Natural killer cell (primary cell): ENCODE data around the gene MACF1. TPM values are rescaled to one million over a fixed set of nuclear protein-coding genes. Genes with fewer than 3 reads are reported as not detected.
A peak's percentile ranks its signal among the peaks of the same experiment; 100 is the strongest.

Experiments
- ATAC-seq, 3 donors: fragments of 150-1000 bp in 2 of 3; fragments of 200-7000 bp in 1 of 3; cut with Tn5 transposase; 1 replicate in 1 of 3; 2 replicates in 2 of 3; pipeline ENCODE4 v1.10.0; 2021; ENCODE audit warnings: mild to moderate bottlenecking in 2 of 3, moderate library complexity in 2 of 3
- DNase-seq, 2 donors: peaks; one replicate each; pipeline versions ENCODE4 v3.0.0 to v3.0.0-alpha.2; 2013 to 2021; ENCODE audit warnings: mixed read lengths in 1 of 2
- H3K27ac ChIP-seq: one replicate; pipeline ENCODE4 v1.5.1; 2013; ENCODE audit warnings: mild to moderate bottlenecking, low read length
- H3K27me3 ChIP-seq: one replicate; pipeline ENCODE4 v1.6.1; 2013; ENCODE audit warnings: low read length; ENCODE audit not compliant: control insufficient read depth, insufficient read depth
- H3K36me3 ChIP-seq: one replicate; pipeline ENCODE4 v1.6.1; 2013; ENCODE audit warnings: low read length; ENCODE audit not compliant: control insufficient read depth, insufficient read depth
- H3K4me1 ChIP-seq: one replicate; pipeline ENCODE4 v1.6.1; 2013; ENCODE audit warnings: low read length; ENCODE audit not compliant: control insufficient read depth, insufficient read depth
- H3K4me3 ChIP-seq: one replicate; pipeline ENCODE4 v1.5.1; 2013; ENCODE audit warnings: low read length
- H3K9me3 ChIP-seq: one replicate; pipeline ENCODE4 v1.6.1; 2013; ENCODE audit warnings: low read length; ENCODE audit not compliant: control insufficient read depth, insufficient read depth
- H3K27ac Mint-ChIP-seq, 2 donors: one replicate each; pipeline ENCODE4 v1.8.0; 2022; ENCODE audit warnings: mild to moderate bottlenecking in 2 of 2, mixed read lengths in 2 of 2, moderate library complexity in 1 of 2
- H3K27me3 Mint-ChIP-seq, 2 donors: one replicate each; pipeline ENCODE4 v1.8.0; 2022; ENCODE audit warnings: low read depth in 2 of 2, mixed read lengths in 2 of 2
- H3K36me3 Mint-ChIP-seq: one replicate; pipeline ENCODE4 v1.8.0; 2022; ENCODE audit warnings: mixed read lengths
- H3K4me1 Mint-ChIP-seq, 2 donors: one replicate each; pipeline ENCODE4 v1.8.0; 2022; ENCODE audit warnings: mixed read lengths in 2 of 2
- H3K4me3 Mint-ChIP-seq: one replicate; pipeline ENCODE4 v1.8.0; 2022; ENCODE audit warnings: mild to moderate bottlenecking, moderate library complexity, mixed read lengths
- H3K9me3 Mint-ChIP-seq, 2 donors: one replicate each; pipeline ENCODE4 v1.8.0; 2022; ENCODE audit warnings: mixed read lengths in 2 of 2
- CTCF ChIP-seq: fragments of 200-600 bp; IDR thresholded peaks from one replicate; pipeline ENCODE4 v1.8.0; 2022; ENCODE audit warnings: antibody characterized with exemption
- WGBS: methylation state at CpG from one replicate; pipeline ENCODE4 v1.1.7; 2013; ENCODE audit warnings: missing lambda C conversion rate; ENCODE audit not compliant: insufficient coverage; 5-methylcytosine and 5-hydroxymethylcytosine counted together
- intact Hi-C: fragments of 100-400 bp; cut with micrococcal nuclease; formaldehyde crosslinking; loops from one replicate; pipeline ENCODE4 v1.14.2; 2022
- total RNA-seq, 4 donors: library from RNA; stranded (reverse); fragments of 120-200 nt in 1 of 4; gene quantifications; one replicate each; pipeline versions ENCODE4 v1.2.3 to v1.2.4, GENCODE V29; 2013 to 2022

The MACF1 gene
- total RNA-seq, 3 donors from 2014 or later (not counting 1 experiment from before 2014, with no cell fraction given), result 752 to 811 (median 752) TPM

- intact Hi-C loops, result no loop called here
- H3K36me3 Mint-ChIP-seq, result no peaks in the 10 kb centered on the region
- peaks cover 3% of the 10 kb centered on the region for H3K27me3 ChIP-seq
- no peak overlapping the region for H3K4me3 Mint-ChIP-seq
- no peak overlapping the region for H3K27ac ChIP-seq
- H3K9me3 Mint-ChIP-seq, result no peaks in the 10 kb centered on the region
- DNase-seq (no peak), ATAC-seq (no peak)
- no peak overlapping the region for H3K27ac Mint-ChIP-seq
- H3K27me3 Mint-ChIP-seq, result peaks cover 0 to 20% of the 10 kb centered on the region in 2 donors
- TF ChIP-seq CTCF, result no peak
- no peaks in the 10 kb centered on the region for H3K9me3 ChIP-seq
- no peaks in the 10 kb centered on the region for H3K36me3 ChIP-seq
- peaks cover 13 to 14% of the 10 kb centered on the region in 2 donors for H3K4me1 Mint-ChIP-seq
- peaks cover 21% of the 10 kb centered on the region for H3K4me1 ChIP-seq
- H3K4me3 ChIP-seq, result no peak overlapping the region
Observed at GRCh38 chr1:39505289-39505688, 300.8 kb downstream of the MACF1 start.

- peaks cover 3% of the 10 kb centered on the region for H3K27me3 ChIP-seq
- H3K27ac Mint-ChIP-seq, result no peak overlapping the region
- peaks cover 27% of the 10 kb centered on the region for H3K4me1 ChIP-seq
- ATAC-seq (no peak), DNase-seq (no peak)
- H3K9me3 ChIP-seq, result no peaks in the 10 kb centered on the region
- H3K4me3 Mint-ChIP-seq, result no peak overlapping the region
- no peak overlapping the region for H3K4me3 ChIP-seq
- H3K36me3 ChIP-seq, result no peaks in the 10 kb centered on the region
- no peaks in the 10 kb centered on the region for H3K36me3 Mint-ChIP-seq
- no peak overlapping the region for H3K27ac ChIP-seq
- H3K27me3 Mint-ChIP-seq, result peaks cover 0 to 20% of the 10 kb centered on the region in 2 donors
- intact Hi-C loops, result no loop called here
- no peaks in the 10 kb centered on the region for H3K9me3 Mint-ChIP-seq
- WGBS, result 89% methylated on average over 14 of the region's 14 CpGs
- no peak for TF ChIP-seq CTCF
- H3K4me1 Mint-ChIP-seq, result peaks cover 13 to 19% of the 10 kb centered on the region in 2 donors
Observed at GRCh38 chr1:39507230-39507928, 302.9 kb downstream of the MACF1 start.

- no peak for DNase-seq
- no peaks in the 10 kb centered on the region for H3K36me3 Mint-ChIP-seq
- intact Hi-C loops, result no loop called here
- Histone ChIP-seq H3K4me3 (no peak overlapping the region), H3K4me1 (peaks cover 27% of the 10 kb centered on the region), H3K27ac (no peak overlapping the region), H3K9me3 (no peaks in the 10 kb centered on the region), H3K36me3 (no peaks in the 10 kb centered on the region), H3K27me3 (peaks cover 3% of the 10 kb centered on the region)
- H3K9me3 Mint-ChIP-seq, result no peaks in the 10 kb centered on the region
- 91% methylated on average over 6 of the region's 6 CpGs for WGBS
- H3K27ac Mint-ChIP-seq, result no peak overlapping the region
- peaks cover 13 to 19% of the 10 kb centered on the region in 2 donors for H3K4me1 Mint-ChIP-seq
- ATAC-seq, result no peak
- H3K4me3 Mint-ChIP-seq, result no peak overlapping the region
- no peak for TF ChIP-seq CTCF
- peaks cover 0 to 20% of the 10 kb centered on the region in 2 donors for H3K27me3 Mint-ChIP-seq
Observed at GRCh38 chr1:39508266-39508665, 303.8 kb downstream of the MACF1 start.

GRCh38 chr1:39508857-39509305 lies 304.4 kb downstream of the MACF1 start:
- Histone ChIP-seq H3K36me3 (no peaks in the 10 kb centered on the region), H3K4me3 (no peak overlapping the region), H3K27me3 (peaks cover 3% of the 10 kb centered on the region), H3K27ac (no peak overlapping the region), H3K9me3 (no peaks in the 10 kb centered on the region), H3K4me1 (peaks cover 27% of the 10 kb centered on the region)
- Mint-ChIP-seq H3K27me3 (peaks cover 0 to 20% of the 10 kb centered on the region in 2 donors), H3K9me3 (no peaks in the 10 kb centered on the region), H3K4me1 (peaks cover 13 to 19% of the 10 kb centered on the region in 2 donors), H3K4me3 (peak overlapping the region; percentile 87), H3K36me3 (no peaks in the 10 kb centered on the region), H3K27ac (no peak overlapping the region)
- TF ChIP-seq CTCF, result no peak
- intact Hi-C loops, result no loop called here
- ATAC-seq, result peak; percentile 38 to 64 (median 48)
- 44% methylated on average over 11 of the region's 11 CpGs for WGBS
- DNase-seq, result peak in 1 of 2 donors; percentile 21
